ENCODE measurements around the gene HSF2BP. TPM values are rescaled to one million over a fixed set of nuclear protein-coding genes. Genes with fewer than 3 reads are reported as not detected.
"Not testable (repeated sequence)": the region's sequence is repeated elsewhere in the genome, so short reads cannot be mapped to it uniquely, and the experiment has no call there.

Gene HSF2BP
- total RNA-seq, 3 donors from 2014 or later: 1.7 to 2.1 (median 1.9) TPM

DNA sequence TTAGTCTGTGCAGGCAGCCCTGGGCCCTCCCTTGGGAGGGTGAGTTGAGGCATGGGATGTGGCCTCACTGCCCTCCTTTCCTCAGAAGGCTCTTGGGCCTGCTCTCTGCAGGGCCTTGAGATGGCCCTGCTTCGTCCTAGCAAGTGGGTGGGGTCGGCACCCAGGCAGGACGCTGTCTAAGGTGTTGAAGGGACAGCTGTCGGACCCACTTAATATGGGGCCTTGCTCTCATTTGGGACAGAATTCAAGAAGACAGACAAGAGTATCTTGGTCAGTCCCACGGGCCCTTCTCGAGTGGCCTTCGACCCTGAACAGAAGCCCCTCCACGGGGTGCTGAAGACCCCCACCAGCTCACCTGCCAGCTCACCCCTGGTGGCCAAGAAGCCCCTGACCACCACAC lies 33.7 kb upstream of the HSF2BP start:
- no peaks in the 10 kb centered on the region for H3K9me3 Mint-ChIP-seq
- no peaks in the 10 kb centered on the region for H3K4me1 Mint-ChIP-seq (ENCODE audit: low read depth)
- DNase-seq (no peak), ATAC-seq (no peak)
- no peaks in the 10 kb centered on the region for H3K27me3 Mint-ChIP-seq (ENCODE audit: low read depth)
- no peak overlapping the region for H3K4me3 Mint-ChIP-seq
- H3K36me3 Mint-ChIP-seq (ENCODE audit: insufficient read depth): peaks cover 38% of the 10 kb centered on the region

DNA sequence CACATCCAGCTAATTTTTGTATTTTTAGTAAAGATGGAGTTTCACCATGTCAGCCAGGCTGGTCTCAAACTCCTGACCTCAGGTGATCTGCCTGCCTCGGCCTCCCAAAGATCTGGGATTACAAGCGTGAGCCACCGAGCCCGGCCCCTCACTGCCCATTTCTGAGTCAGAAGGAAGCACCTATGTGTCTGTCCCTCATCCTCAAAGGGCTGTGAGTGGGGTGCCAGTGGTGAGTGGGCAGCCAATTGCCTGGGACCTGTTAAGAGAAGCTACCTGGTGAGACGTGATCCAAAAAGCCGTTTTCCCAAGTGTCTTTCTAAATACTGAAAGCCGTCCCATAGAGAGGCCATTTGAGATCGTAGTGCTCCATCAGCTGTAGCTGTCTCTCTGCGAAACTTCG lies 32.5 kb upstream of the HSF2BP start:
- DNase-seq (no peak), ATAC-seq (no peak)
- peaks cover 37% of the 10 kb centered on the region for H3K36me3 Mint-ChIP-seq (ENCODE audit: insufficient read depth)
- H3K4me1 Mint-ChIP-seq (ENCODE audit: low read depth): no peaks in the 10 kb centered on the region
- no peak overlapping the region for H3K4me3 Mint-ChIP-seq
- no peaks in the 10 kb centered on the region for H3K27me3 Mint-ChIP-seq (ENCODE audit: low read depth)
- no peaks in the 10 kb centered on the region for H3K9me3 Mint-ChIP-seq

DNA sequence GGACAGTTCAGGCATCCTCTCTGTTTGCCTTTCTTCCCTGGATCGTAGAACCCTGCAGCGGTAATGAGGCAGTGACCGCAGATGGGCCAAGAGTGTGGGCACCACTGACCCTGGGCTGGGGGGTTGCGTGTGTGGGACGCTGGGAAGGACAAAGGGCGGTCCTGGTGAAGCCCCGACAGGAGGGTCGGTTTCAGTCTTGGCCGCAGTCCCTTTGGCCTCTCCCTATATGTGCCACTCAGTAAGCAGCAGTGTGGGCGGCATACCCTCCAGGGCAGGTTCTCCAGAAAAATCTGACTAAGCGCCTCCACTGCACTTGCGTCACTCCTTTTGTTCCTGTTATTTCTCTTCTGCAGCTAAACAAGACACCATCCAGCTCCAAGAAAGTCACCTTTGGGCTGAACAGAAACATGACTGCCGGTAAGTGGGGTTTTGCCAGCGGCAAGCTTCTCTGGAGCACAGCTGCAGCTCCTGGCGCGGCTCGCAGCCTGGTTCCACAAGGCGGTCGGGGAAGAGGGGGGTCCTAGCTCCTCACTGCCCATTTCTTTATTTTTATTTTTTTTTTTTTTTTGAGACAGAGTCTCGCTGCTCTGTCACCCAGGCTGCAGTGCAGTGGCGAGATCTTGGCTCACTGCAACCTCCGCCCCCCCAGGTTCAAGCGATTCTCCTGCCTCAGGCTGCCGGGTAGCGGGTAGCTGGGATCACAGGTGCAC lies 32.0 kb upstream of the HSF2BP start:
- Mint-ChIP-seq H3K36me3 (ENCODE audit: insufficient read depth) (peaks cover 37% of the 10 kb centered on the region), H3K27me3 (ENCODE audit: low read depth) (no peaks in the 10 kb centered on the region), H3K4me1 (ENCODE audit: low read depth) (no peaks in the 10 kb centered on the region), H3K9me3 (no peaks in the 10 kb centered on the region), H3K4me3 (no peak overlapping the region)
- no peak for DNase-seq
- ATAC-seq: no peak

DNA sequence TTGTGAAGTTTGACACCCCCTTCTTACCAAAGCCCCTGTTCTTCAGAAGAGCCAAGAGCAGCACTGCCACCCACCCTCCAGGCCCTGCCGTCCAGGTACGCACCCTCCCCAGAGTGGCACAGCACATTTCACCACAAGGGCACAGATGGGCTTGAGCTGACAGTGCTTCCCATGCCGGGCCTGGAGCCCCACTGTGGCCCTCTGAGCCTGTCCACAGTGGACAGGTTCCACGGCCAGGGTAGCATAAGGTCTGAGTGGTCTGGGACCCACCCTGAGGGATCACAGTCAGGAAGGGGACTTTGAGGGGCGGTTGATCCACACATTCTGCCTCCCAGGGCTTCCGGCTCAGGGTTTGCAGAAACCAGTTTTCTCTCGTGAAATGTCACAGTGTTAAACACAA lies 31.1 kb upstream of the HSF2BP start:
- Mint-ChIP-seq H3K36me3 (ENCODE audit: insufficient read depth) (peaks cover 32% of the 10 kb centered on the region), H3K4me3 (no peak overlapping the region), H3K9me3 (no peaks in the 10 kb centered on the region), H3K4me1 (ENCODE audit: low read depth) (no peaks in the 10 kb centered on the region), H3K27me3 (ENCODE audit: low read depth) (no peaks in the 10 kb centered on the region)
- DNase-seq (no peak), ATAC-seq (no peak)

DNA sequence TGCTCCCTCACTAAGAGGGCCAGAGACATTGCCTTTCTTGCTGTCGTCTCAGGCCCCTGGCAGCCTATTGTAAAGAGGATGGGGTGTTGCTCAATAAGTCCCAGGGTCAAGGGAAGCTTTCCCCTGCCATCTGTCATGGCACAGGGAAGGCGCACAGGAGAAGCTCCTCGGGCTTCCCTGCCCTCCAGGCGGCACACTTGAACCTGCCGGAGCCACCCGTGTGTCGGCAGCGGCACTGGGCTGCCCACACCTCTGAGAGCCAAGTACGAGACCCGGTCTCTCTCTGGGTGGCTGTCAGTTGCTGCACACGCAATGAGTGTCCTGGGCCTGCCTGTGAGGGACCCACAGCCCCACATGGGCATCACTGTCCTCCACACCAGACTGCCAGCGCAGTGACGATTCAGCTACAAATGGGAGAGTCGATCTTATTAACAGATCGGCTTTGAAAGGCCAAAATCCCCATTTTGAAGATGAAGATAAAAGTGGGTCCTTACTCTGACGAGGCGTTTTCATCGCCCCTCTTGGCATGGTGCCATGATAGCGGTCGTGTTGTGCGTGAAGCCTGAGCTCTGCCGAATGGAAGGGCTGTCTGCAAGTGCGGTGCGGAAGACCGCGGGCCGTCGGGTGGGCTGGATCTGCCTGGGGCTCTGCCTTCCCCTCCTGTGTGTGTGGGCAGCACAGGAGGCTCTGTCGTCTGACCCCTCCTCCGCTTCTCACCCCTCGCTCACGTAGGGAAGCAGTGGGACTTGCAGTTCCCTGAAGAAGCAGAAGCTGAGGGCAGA lies 30.5 kb upstream of the HSF2BP start:
- DNase-seq: no peak
- Mint-ChIP-seq H3K27me3 (ENCODE audit: low read depth) (no peaks in the 10 kb centered on the region), H3K9me3 (no peaks in the 10 kb centered on the region), H3K36me3 (ENCODE audit: insufficient read depth) (peaks cover 34% of the 10 kb centered on the region), H3K4me1 (ENCODE audit: low read depth) (no peaks in the 10 kb centered on the region), H3K4me3 (no peak overlapping the region)
- no peak for ATAC-seq

DNA sequence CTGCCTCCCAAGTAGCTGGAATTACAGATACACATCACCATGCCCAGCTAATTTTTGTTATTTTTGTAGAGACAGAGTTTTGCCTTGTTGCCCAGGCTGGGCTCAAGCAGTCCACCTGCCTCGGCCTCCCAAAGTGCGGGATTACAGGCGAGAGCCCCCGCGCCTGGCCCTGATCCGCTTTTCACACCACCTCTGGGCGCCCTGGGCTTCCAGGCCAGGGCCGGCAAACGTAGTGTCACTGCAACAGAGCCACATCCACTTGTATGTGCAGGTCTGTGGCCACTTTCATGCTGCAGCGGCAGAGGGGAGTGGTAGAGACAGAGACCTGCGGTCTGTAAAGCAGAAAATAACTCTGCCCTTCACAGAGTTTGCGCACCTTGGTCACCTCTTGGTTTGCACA lies 29.6 kb upstream of the HSF2BP start:
- Mint-ChIP-seq H3K4me1 (ENCODE audit: low read depth) (peaks cover 2% of the 10 kb centered on the region), H3K27me3 (ENCODE audit: low read depth) (no peaks in the 10 kb centered on the region), H3K4me3 (no peak overlapping the region), H3K36me3 (ENCODE audit: insufficient read depth) (peaks cover 35% of the 10 kb centered on the region), H3K9me3 (no peaks in the 10 kb centered on the region)
- no peak for ATAC-seq
- no peak for DNase-seq

DNA sequence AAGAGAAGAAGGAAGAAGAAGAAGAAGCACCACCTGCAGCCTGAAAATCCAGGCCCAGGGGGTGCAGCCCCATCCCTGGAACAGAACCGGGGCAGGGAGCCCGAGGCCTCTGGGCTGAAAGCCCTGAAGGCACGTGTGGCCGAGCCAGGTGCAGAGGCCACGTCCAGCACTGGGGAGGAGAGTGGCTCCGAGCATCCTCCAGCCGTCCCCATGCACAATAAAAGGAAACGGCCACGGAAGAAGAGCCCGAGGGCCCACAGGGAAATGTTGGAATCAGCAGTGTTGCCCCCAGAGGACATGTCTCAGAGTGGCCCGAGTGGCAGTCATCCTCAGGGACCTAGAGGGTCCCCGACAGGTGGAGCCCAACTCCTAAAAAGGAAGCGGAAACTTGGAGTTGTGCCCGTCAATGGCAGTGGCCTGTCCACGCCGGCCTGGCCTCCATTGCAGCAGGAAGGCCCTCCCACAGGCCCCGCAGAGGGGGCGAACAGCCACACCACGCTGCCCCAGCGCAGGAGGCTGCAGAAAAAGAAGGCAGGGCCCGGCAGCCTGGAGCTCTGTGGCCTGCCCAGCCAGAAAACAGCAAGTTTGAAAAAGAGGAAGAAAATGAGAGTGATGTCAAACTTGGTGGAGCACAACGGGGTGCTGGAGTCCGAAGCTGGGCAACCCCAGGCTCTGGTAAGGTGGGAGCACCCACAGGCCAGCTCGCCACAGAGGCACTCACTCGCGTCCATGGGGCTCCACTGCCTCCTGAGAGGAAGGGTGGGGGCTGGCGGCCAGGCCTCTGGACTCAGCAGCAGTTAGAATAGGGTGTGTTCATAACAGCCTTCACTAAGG lies 28.5 kb upstream of the HSF2BP start:
- no peaks in the 10 kb centered on the region for H3K9me3 Mint-ChIP-seq
- no peak overlapping the region for H3K4me3 Mint-ChIP-seq
- DNase-seq (no peak), ATAC-seq (no peak)
- peaks cover 32% of the 10 kb centered on the region for H3K36me3 Mint-ChIP-seq (ENCODE audit: insufficient read depth)
- H3K27me3 Mint-ChIP-seq (ENCODE audit: low read depth): no peaks in the 10 kb centered on the region
- peaks cover 2% of the 10 kb centered on the region for H3K4me1 Mint-ChIP-seq (ENCODE audit: low read depth)

DNA sequence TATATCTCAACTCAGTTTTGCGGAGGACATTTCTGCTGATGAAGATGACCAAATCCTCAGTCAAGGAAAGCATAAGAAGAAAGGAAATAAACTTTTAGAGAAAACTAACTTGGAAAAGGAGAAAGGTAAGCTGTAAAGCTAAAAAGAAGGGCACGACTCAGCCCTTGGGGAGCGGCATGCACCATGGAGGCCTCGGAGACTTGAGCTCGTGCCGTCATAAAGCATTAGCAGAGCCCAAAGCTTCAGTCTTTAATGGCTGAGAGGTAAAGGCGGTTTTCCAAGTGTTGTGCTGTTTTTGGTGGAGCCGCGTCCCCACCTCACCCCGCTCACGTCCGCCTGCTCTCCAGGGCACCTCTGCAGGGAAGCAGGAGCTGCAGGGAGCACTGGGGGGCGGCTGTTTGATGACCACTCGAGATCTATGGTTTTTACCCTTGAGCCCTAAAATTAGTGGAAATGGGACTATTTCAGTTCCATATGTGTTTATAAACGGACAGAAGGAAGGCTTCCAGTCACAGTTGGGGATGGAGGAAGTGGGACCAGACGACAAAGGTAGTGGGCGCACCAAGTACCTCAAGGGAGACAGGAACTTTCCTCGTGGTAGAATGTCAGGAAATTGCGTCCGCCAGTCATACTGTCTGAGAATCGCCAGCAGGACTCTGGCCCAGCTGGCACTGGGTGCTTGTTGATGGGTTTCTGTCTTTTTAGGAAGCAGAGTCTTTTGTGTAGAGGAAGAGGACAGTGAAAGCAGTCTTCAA lies 27.7 kb upstream of the HSF2BP start:
- H3K4me1 Mint-ChIP-seq (ENCODE audit: low read depth): peaks cover 2% of the 10 kb centered on the region

DNA sequence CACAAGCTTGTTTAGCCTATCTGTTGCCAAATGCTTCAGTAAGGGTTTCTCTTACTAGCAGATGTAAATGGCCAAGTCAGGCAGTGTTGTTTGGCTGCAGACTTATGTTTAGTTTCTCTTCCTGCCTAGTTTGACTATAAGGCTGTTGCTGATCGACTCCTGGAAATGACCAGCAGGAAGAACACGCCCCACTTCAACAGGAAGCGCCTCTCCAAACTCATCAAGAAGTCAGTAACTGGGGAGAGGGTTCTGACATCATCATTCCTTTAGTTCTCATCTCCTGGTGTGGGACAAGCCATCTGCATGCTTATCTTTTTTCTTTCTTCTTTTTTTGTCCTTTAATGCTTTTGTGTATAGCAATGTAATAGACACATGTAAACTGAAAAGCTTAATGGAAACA lies 25.1 kb upstream of the HSF2BP start:
- H3K9me3 Mint-ChIP-seq: no peaks in the 10 kb centered on the region

More for the DNA sequence above, 27.7 kb upstream of the HSF2BP start:
- H3K4me3 Mint-ChIP-seq: no peak overlapping the region
- H3K27me3 Mint-ChIP-seq (ENCODE audit: low read depth): no peaks in the 10 kb centered on the region
- H3K9me3 Mint-ChIP-seq: no peaks in the 10 kb centered on the region
- DNase-seq (no peak), ATAC-seq (no peak)
- peaks cover 34% of the 10 kb centered on the region for H3K36me3 Mint-ChIP-seq (ENCODE audit: insufficient read depth)

DNA sequence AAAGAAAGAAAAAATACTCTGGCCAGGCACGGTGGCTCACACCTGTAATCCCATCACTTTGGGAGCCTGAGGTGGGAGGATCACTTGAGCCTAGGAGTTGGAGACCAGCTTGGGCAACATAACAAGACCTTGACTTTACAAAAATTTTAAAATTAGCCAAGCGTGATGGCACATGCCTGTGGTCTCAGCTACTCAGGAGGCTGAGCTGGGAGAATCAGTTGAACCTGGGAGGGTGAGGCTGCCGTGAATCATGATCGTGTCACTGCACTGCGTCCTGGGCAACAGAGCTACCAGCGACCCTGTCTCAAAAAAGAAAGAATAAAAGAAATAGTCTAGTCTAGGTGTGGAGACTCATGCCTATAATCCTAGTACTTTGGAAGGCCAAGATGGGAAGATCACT lies 22.4 kb upstream of the HSF2BP start:
- H3K4me1 Mint-ChIP-seq (ENCODE audit: low read depth): peaks cover 6% of the 10 kb centered on the region

More for the DNA sequence above, 25.1 kb upstream of the HSF2BP start:
- peaks cover 34% of the 10 kb centered on the region for H3K36me3 Mint-ChIP-seq (ENCODE audit: insufficient read depth)
- peaks cover 2% of the 10 kb centered on the region for H3K4me1 Mint-ChIP-seq (ENCODE audit: low read depth)
- DNase-seq: no peak
- ATAC-seq: no peak
- no peaks in the 10 kb centered on the region for H3K27me3 Mint-ChIP-seq (ENCODE audit: low read depth)
- H3K4me3 Mint-ChIP-seq: no peak overlapping the region

DNA sequence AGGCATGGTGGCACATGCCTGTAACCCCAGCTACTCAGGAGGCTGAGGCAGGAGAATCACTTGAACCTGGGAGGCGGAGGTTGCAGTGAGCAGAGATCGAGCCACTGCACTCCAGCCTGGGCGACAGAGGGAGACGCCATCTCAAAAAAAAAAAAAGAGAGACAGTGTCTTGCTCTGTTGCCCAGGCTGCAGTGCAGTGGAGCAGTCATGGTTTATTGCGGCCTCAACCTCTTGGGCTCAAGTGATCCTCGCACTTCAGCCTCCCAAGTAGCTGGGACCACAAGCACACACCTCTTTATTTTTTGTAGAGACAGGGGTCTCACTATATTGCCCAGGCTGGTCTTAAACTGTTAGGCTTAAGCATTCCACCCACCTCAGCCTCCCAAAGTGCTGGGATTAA lies 21.1 kb upstream of the HSF2BP start:
- H3K9me3 Mint-ChIP-seq: not testable (repeated sequence)
- H3K36me3 Mint-ChIP-seq (ENCODE audit: insufficient read depth): peaks cover 45% of the 10 kb centered on the region

More for the DNA sequence above, 22.4 kb upstream of the HSF2BP start:
- H3K36me3 Mint-ChIP-seq (ENCODE audit: insufficient read depth): peaks cover 44% of the 10 kb centered on the region
- H3K9me3 Mint-ChIP-seq: no peaks in the 10 kb centered on the region
- H3K4me3 Mint-ChIP-seq: no peak overlapping the region
- H3K27me3 Mint-ChIP-seq (ENCODE audit: low read depth): no peaks in the 10 kb centered on the region
- DNase-seq (no peak), ATAC-seq (no peak)

DNA sequence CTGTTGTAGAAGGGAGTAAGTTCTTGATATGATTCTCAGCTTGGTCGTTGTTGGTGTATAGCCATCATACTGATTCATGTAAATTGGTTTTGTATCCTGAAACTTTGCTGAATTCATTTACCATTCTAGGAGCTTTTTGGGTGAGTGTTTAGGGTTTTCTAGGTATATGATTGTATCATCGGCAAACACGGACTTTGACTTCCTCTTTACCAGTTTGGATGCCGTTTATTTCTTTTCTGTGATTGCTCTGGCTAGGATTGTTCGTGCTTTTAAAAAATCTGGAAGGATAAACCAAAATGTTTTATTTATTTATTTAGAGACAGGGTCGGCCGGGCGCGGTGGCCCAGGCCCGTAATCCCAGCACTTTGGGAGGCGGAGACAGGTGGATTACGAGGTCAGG lies 20.7 kb upstream of the HSF2BP start:
- peaks cover 6% of the 10 kb centered on the region for H3K4me1 Mint-ChIP-seq (ENCODE audit: low read depth)
- DNase-seq: no peak
- H3K36me3 Mint-ChIP-seq (ENCODE audit: insufficient read depth): peaks cover 44% of the 10 kb centered on the region
- no peaks in the 10 kb centered on the region for H3K9me3 Mint-ChIP-seq
- ATAC-seq: no peak
- H3K27me3 Mint-ChIP-seq (ENCODE audit: low read depth): no peaks in the 10 kb centered on the region
- H3K4me3 Mint-ChIP-seq: no peak overlapping the region

More for the DNA sequence above, 21.1 kb upstream of the HSF2BP start:
- not testable (repeated sequence) for H3K4me3 Mint-ChIP-seq; DNase-seq; ATAC-seq; H3K27me3 Mint-ChIP-seq (ENCODE audit: low read depth); H3K4me1 Mint-ChIP-seq (ENCODE audit: low read depth)

DNA sequence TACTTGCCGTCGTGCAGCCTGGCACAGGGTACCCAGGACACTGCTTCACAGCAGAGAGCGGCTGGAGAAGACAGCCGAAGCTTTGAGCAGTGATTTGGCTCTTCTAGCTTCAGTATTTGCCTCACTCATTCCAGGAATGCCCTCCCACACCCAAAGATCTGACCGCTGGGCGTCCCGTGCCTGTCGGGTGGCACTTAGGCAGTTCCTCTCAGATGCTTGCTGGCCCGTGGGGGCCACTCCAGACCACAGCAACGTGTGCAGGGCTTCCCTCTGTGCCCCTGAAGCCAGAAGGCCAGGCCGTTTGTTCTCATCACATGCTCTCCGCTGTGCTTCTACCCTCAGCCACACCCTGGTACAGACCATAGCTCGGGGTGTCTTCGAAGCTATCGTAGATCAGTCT lies 17.1 kb upstream of the HSF2BP start:
- peaks cover 4% of the 10 kb centered on the region for H3K4me1 Mint-ChIP-seq (ENCODE audit: low read depth)
- H3K36me3 Mint-ChIP-seq (ENCODE audit: insufficient read depth): peaks cover 49% of the 10 kb centered on the region
- H3K4me3 Mint-ChIP-seq: no peak overlapping the region
- no peak for ATAC-seq
- H3K27me3 Mint-ChIP-seq (ENCODE audit: low read depth): no peaks in the 10 kb centered on the region
- DNase-seq: no peak
- no peaks in the 10 kb centered on the region for H3K9me3 Mint-ChIP-seq

DNA sequence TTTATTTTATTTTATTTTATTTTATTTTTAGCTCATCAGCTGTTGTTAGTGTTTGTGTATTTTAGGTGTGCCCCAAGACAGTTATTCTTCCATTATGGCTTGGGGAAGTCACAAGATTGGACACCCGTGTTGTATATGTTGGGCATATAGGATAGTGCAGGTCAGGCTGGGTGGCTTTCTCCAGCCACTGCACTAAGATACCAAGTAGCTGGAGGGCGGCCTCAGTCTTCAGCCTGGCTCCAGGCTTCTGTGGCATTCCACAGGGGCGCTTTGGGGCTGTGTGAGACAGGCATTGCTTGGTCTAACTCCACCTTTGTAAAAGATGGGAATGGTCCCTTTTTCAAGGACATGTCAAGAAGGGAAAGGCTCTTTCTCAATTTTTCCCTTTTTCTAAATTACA lies 16.6 kb upstream of the HSF2BP start:
- H3K36me3 Mint-ChIP-seq (ENCODE audit: insufficient read depth): peaks cover 49% of the 10 kb centered on the region
- no peaks in the 10 kb centered on the region for H3K27me3 Mint-ChIP-seq (ENCODE audit: low read depth)
- H3K4me3 Mint-ChIP-seq: no peak overlapping the region
- H3K9me3 Mint-ChIP-seq: no peaks in the 10 kb centered on the region
- no peak for ATAC-seq
- DNase-seq: no peak
- H3K4me1 Mint-ChIP-seq (ENCODE audit: low read depth): peaks cover 4% of the 10 kb centered on the region
